Measurements from ENCODE around the gene NUCKS1. TPM values are rescaled to one million over a fixed set of nuclear protein-coding genes. Genes with fewer than 3 reads are reported as not detected.

Gene NUCKS1
- polyA plus RNA-seq, 1 donor from 2014 or later: 134 TPM

DNA sequence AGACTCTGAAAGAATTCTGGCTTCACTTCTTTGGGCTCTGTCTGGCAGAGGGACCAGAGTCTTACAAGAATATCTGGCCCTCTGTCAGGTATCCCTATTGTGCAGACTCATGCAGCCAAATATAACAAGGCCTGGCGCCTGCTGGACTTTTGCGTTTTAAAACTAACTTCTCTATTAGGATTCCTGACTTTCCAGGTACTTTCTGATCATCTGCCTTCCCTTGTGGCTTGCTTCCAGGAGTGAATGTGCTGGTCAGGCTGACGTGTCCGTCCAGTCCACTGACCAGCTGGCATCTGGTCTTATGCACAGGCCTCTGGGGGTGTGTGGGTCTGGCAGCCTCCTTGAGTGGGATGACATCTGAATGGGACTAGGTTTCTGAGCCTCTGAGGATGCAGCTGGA lies 33.9 kb upstream of the NUCKS1 start:
- no peaks in the 10 kb centered on the region for H3K9me2 ChIP-seq (ENCODE audit: insufficient read depth, low read length)
- no peak overlapping the region for H3K27ac ChIP-seq (ENCODE audit: low read length)
- H3K9me3 ChIP-seq (ENCODE audit: low read length): no peaks in the 10 kb centered on the region
- H2AFZ ChIP-seq (ENCODE audit: low read depth, low read length): no peak overlapping the region
- H3F3A ChIP-seq (ENCODE audit: insufficient read depth, low read length, poor library complexity, severe bottlenecking): no peaks in the 10 kb centered on the region
- no peak overlapping the region for H3K4me3 ChIP-seq (ENCODE audit: low read length)
- H3K79me2 ChIP-seq (replicated peaks; ENCODE audit: insufficient read depth, low read length): no peaks in the 10 kb centered on the region
- H3K9ac ChIP-seq (ENCODE audit: low read length): no peak overlapping the region
- H3K36me3 ChIP-seq (ENCODE audit: insufficient read depth, low read length): no peaks in the 10 kb centered on the region
- H4K20me1 ChIP-seq (ENCODE audit: insufficient read depth): no peaks in the 10 kb centered on the region
- H3K27me3 ChIP-seq (ENCODE audit: insufficient read depth, low read depth, low read length): no peaks in the 10 kb centered on the region
- H3K4me2 ChIP-seq (ENCODE audit: low read length): no peak overlapping the region
- TF ChIP-seq TAF1 (IDR thresholded peaks at IDR 0.05; ENCODE audit: low read depth): no peak
- TF ChIP-seq RAD21 (conservative IDR thresholded peaks at IDR 0.05): no peak
- TF ChIP-seq, protein P1, sequence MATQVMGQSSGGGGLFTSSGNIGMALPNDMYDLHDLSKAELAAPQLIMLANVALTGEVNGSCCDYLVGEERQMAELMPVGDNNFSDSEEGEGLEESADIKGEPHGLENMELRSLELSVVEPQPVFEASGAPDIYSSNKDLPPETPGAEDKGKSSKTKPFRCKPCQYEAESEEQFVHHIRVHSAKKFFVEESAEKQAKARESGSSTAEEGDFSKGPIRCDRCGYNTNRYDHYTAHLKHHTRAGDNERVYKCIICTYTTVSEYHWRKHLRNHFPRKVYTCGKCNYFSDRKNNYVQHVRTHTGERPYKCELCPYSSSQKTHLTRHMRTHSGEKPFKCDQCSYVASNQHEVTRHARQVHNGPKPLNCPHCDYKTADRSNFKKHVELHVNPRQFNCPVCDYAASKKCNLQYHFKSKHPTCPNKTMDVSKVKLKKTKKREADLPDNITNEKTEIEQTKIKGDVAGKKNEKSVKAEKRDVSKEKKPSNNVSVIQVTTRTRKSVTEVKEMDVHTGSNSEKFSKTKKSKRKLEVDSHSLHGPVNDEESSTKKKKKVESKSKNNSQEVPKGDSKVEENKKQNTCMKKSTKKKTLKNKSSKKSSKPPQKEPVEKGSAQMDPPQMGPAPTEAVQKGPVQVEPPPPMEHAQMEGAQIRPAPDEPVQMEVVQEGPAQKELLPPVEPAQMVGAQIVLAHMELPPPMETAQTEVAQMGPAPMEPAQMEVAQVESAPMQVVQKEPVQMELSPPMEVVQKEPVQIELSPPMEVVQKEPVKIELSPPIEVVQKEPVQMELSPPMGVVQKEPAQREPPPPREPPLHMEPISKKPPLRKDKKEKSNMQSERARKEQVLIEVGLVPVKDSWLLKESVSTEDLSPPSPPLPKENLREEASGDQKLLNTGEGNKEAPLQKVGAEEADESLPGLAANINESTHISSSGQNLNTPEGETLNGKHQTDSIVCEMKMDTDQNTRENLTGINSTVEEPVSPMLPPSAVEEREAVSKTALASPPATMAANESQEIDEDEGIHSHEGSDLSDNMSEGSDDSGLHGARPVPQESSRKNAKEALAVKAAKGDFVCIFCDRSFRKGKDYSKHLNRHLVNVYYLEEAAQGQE (IDR thresholded peaks at IDR 0.05; ENCODE audit: borderline replicate concordance): no peak
- no peak for TF ChIP-seq MXI1 (conservative IDR thresholded peaks at IDR 0.05; ENCODE audit: poor library complexity, severe bottlenecking)
- TF ChIP-seq EP300 (conservative IDR thresholded peaks at IDR 0.05; ENCODE audit: poor library complexity, severe bottlenecking): no peak
- TF ChIP-seq POLR2AphosphoS5 (IDR thresholded peaks at IDR 0.05): no peak

- H3K79me2 ChIP-seq (replicated peaks; ENCODE audit: insufficient read depth, low read length): no peaks in the 10 kb centered on the region
- no peaks in the 10 kb centered on the region for H3K9me2 ChIP-seq (ENCODE audit: insufficient read depth, low read length)
- no peak overlapping the region for H3K4me2 ChIP-seq (ENCODE audit: low read length)
- H3K4me3 ChIP-seq (ENCODE audit: low read length): no peak overlapping the region
- H3K27ac ChIP-seq (ENCODE audit: low read length): no peak overlapping the region
- H2AFZ ChIP-seq (ENCODE audit: low read depth, low read length): no peak overlapping the region
- H3K36me3 ChIP-seq (ENCODE audit: insufficient read depth, low read length): no peaks in the 10 kb centered on the region
- H3F3A ChIP-seq (ENCODE audit: insufficient read depth, low read length, poor library complexity, severe bottlenecking): no peaks in the 10 kb centered on the region
- TF ChIP-seq POLR2AphosphoS5 (IDR thresholded peaks at IDR 0.05) (no peak), SMC3 (conservative IDR thresholded peaks at IDR 0.05; ENCODE audit: poor library complexity) (no peak), CTCF (IDR thresholded peaks at IDR 0.05; ENCODE audit: poor library complexity, severe bottlenecking) (no peak), MXI1 (conservative IDR thresholded peaks at IDR 0.05; ENCODE audit: poor library complexity, severe bottlenecking) (no peak), EZH2 (IDR thresholded peaks at IDR 0.05; ENCODE audit: borderline replicate concordance, insufficient read depth, low read length, poor library complexity, severe bottlenecking) (no peak), RAD21 (conservative IDR thresholded peaks at IDR 0.05) (no peak), TAF1 (IDR thresholded peaks at IDR 0.05; ENCODE audit: low read depth) (no peak), EP300 (conservative IDR thresholded peaks at IDR 0.05; ENCODE audit: poor library complexity, severe bottlenecking) (no peak)
- TF ChIP-seq, protein P1 (IDR thresholded peaks at IDR 0.05; ENCODE audit: borderline replicate concordance): no peak
- H3K9ac ChIP-seq (ENCODE audit: low read length): no peak overlapping the region
- H3K9me3 ChIP-seq (ENCODE audit: low read length): no peaks in the 10 kb centered on the region
- no peaks in the 10 kb centered on the region for H3K27me3 ChIP-seq (ENCODE audit: insufficient read depth, low read depth, low read length)
- no peaks in the 10 kb centered on the region for H4K20me1 ChIP-seq (ENCODE audit: insufficient read depth)
These were observed 33.4 kb upstream of the NUCKS1 start for GRCh38 chr1:205783433-205783795.

All from neural cell (in vitro differentiated cells).